Duodenal mucosa (tissue), 2 donors: ENCODE results near the gene FOXD4L1.
"Not testable (repeated sequence)": the region's sequence is repeated elsewhere in the genome, so short reads cannot be mapped to it uniquely, and the experiment has no call there.

ENCODE experiments used
- H3K27ac ChIP-seq: one replicate; pipeline ENCODE4 v1.7.0; 2013; ENCODE audit warnings: low read depth, low read length
- H3K27me3 ChIP-seq, 2 donors: one replicate each; pipeline ENCODE4 v1.7.0; 2013; ENCODE audit warnings: low read length in 2 of 2, control low read depth in 1 of 2; ENCODE audit not compliant: insufficient read depth in 2 of 2, control insufficient read depth in 1 of 2
- H3K36me3 ChIP-seq, 2 donors: one replicate each; pipeline ENCODE4 v1.7.0; 2013; ENCODE audit warnings: low read length in 2 of 2, control low read depth in 1 of 2; ENCODE audit not compliant: insufficient read depth in 2 of 2, control insufficient read depth in 1 of 2
- H3K4me1 ChIP-seq, 2 donors: one replicate each; pipeline ENCODE4 v1.7.0; 2013; ENCODE audit warnings: low read length in 2 of 2, control low read depth in 1 of 2; ENCODE audit not compliant: insufficient read depth in 2 of 2, control insufficient read depth in 1 of 2
- H3K4me3 ChIP-seq, 2 donors: one replicate each; pipeline ENCODE4 v1.7.0; 2013; ENCODE audit warnings: low read length in 2 of 2, low read depth in 1 of 2
- H3K9ac ChIP-seq, 2 donors: one replicate each; pipeline ENCODE4 v1.7.0; 2013; ENCODE audit warnings: low read length in 2 of 2, low read depth in 1 of 2
- H3K9me3 ChIP-seq, 2 donors: one replicate each; pipeline ENCODE4 v1.7.0; 2013; ENCODE audit warnings: low read length in 2 of 2, control low read depth in 1 of 2; ENCODE audit not compliant: control insufficient read depth in 1 of 2

Gene FOXD4L1

GRCh38 chr2:113527350-113528045 is 29.0 kb downstream of the FOXD4L1 start:
- not testable (repeated sequence) for H3K9ac ChIP-seq, H3K27ac ChIP-seq, H3K4me1 ChIP-seq, H3K27me3 ChIP-seq, H3K9me3 ChIP-seq, H3K4me3 ChIP-seq, H3K36me3 ChIP-seq

GRCh38 chr2:113528126-113528525 is 29.7 kb downstream of the FOXD4L1 start:
- not testable (repeated sequence) for H3K27ac ChIP-seq, H3K4me1 ChIP-seq, H3K36me3 ChIP-seq, H3K4me3 ChIP-seq, H3K9ac ChIP-seq, H3K27me3 ChIP-seq, H3K9me3 ChIP-seq

- not testable (repeated sequence) for H3K9me3 ChIP-seq, H3K4me1 ChIP-seq, H3K27me3 ChIP-seq, H3K27ac ChIP-seq, H3K4me3 ChIP-seq, H3K9ac ChIP-seq, H3K36me3 ChIP-seq
These were observed 30.4 kb downstream of the FOXD4L1 start for GRCh38 chr2:113528904-113529303.

GRCh38 chr2:113532991-113533390 is 34.5 kb downstream of the FOXD4L1 start:
- H3K36me3 ChIP-seq, H3K9ac ChIP-seq, H3K4me3 ChIP-seq, H3K9me3 ChIP-seq, H3K27ac ChIP-seq, H3K27me3 ChIP-seq, H3K4me1 ChIP-seq: not testable (repeated sequence)

GRCh38 chr2:113536573-113536972 is 38.1 kb downstream of the FOXD4L1 start:
- not testable (repeated sequence) for H3K9ac ChIP-seq, H3K4me1 ChIP-seq, H3K4me3 ChIP-seq, H3K9me3 ChIP-seq, H3K36me3 ChIP-seq, H3K27ac ChIP-seq, H3K27me3 ChIP-seq

- H3K4me3 ChIP-seq, H3K9me3 ChIP-seq, H3K27me3 ChIP-seq, H3K36me3 ChIP-seq, H3K27ac ChIP-seq, H3K9ac ChIP-seq, H3K4me1 ChIP-seq: not testable (repeated sequence)
These were observed 42.4 kb downstream of the FOXD4L1 start for GRCh38 chr2:113540834-113541203.

GRCh38 chr2:113541204-113541975 is 42.9 kb downstream of the FOXD4L1 start:
- Histone ChIP-seq H3K9ac (peak overlapping the region in 1 of 2 donors; percentile 25), H3K4me3 (peak overlapping the region in 1 of 2 donors; percentile 64)
- H3K4me1 ChIP-seq, H3K27ac ChIP-seq, H3K27me3 ChIP-seq, H3K36me3 ChIP-seq, H3K9me3 ChIP-seq: not testable (repeated sequence)

- H3K9ac ChIP-seq, H3K27ac ChIP-seq, H3K27me3 ChIP-seq, H3K9me3 ChIP-seq, H3K36me3 ChIP-seq, H3K4me1 ChIP-seq: not testable (repeated sequence)
- peak overlapping the region in 1 of 2 donors; percentile 64 for H3K4me3 ChIP-seq
These were observed 43.6 kb downstream of the FOXD4L1 start for GRCh38 chr2:113541976-113542485.

GRCh38 chr2:113542529-113542928 is 44.1 kb downstream of the FOXD4L1 start:
- H3K27ac ChIP-seq, H3K4me3 ChIP-seq: not testable (repeated sequence)

More at GRCh38 chr2:113542529-113542928, 44.1 kb downstream of the FOXD4L1 start:
- H3K9ac ChIP-seq, H3K9me3 ChIP-seq, H3K36me3 ChIP-seq, H3K27me3 ChIP-seq, H3K4me1 ChIP-seq: not testable (repeated sequence)
